HepG2 (cell line): ENCODE data around the gene UVSSA. TPM values are rescaled to one million over a fixed set of nuclear protein-coding genes. Genes with fewer than 3 reads are reported as not detected.

Experiments
- AGO1 ChIP-seq: fragments of 200-400 bp; formaldehyde crosslinking; IDR thresholded peaks from 2 replicates; pipeline ENCODE4 v1.6.1; 2017; ENCODE audit warnings: mild to moderate bottlenecking, low read depth, low read length, moderate library complexity; ENCODE audit not compliant: poor library complexity, severe bottlenecking
- GATAD1 ChIP-seq: IDR thresholded peaks from 2 replicates; pipeline ENCODE4 v1.6.1; 2016; ENCODE audit warnings: missing genetic modification reagents, missing compliant biosample characterization
- KAT7 ChIP-seq: IDR thresholded peaks from 2 replicates; pipeline ENCODE4 v1.6.1; 2018; ENCODE audit warnings: borderline replicate concordance, missing compliant biosample characterization
- MAZ ChIP-seq, 2 experiments: sonication (generic) in 1 of 2; formaldehyde crosslinking in 1 of 2; IDR thresholded peaks; 2 replicates each; pipeline versions ENCODE4 v1.5.0 to v1.6.1; 2012 to 2020; ENCODE audit warnings: low read depth in 2 of 2, mild to moderate bottlenecking in 2 of 2, borderline replicate concordance in 1 of 2, improper control_type of control experiment in 1 of 2, low read length in 1 of 2, missing genetic modification reagents in 1 of 2, moderate library complexity in 1 of 2
- MEIS1 ChIP-seq: sonication (generic); formaldehyde crosslinking; IDR thresholded peaks from 2 replicates; pipeline ENCODE4 v1.9.0; 2021; ENCODE audit warnings: mild to moderate bottlenecking, missing genetic modification reagents, moderate library complexity, borderline replicate concordance
- MIER2 ChIP-seq: IDR thresholded peaks from 2 replicates; pipeline ENCODE4 v1.6.1; 2016; ENCODE audit warnings: missing biosample characterization, missing genetic modification reagents
- NCOA1 ChIP-seq: sonication (generic); formaldehyde crosslinking; IDR thresholded peaks from 2 replicates; pipeline ENCODE4 v1.9.0; 2021; ENCODE audit warnings: missing genetic modification reagents
- RAD51 ChIP-seq: fragments of 450-650 bp; IDR thresholded peaks from 2 replicates; pipeline ENCODE4 v1.6.1; 2016; ENCODE audit warnings: borderline replicate concordance
- SRSF1 ChIP-seq: fragments of 200-400 bp; formaldehyde crosslinking; optimal IDR thresholded peaks from 2 replicates; pipeline ENCODE3; 2017; ENCODE audit warnings: mild to moderate bottlenecking, low read depth, low read length, moderate library complexity
- ZNF317 ChIP-seq: sonication (generic); formaldehyde crosslinking; IDR thresholded peaks from 2 replicates; pipeline ENCODE4 v1.5.0; 2020; ENCODE audit warnings: mild to moderate bottlenecking, missing genetic modification reagents
- ZNF607 ChIP-seq: sonication (generic); formaldehyde crosslinking; IDR thresholded peaks from 2 replicates; pipeline ENCODE4 v1.5.1; 2020; ENCODE audit warnings: missing genetic modification reagents, mild to moderate bottlenecking, borderline replicate concordance
- ZNF776 ChIP-seq: sonication (generic); formaldehyde crosslinking; IDR thresholded peaks from 2 replicates; pipeline ENCODE4 v1.4.0; 2020; ENCODE audit warnings: mild to moderate bottlenecking, missing genetic modification reagents
- ZNF792 ChIP-seq: IDR thresholded peaks from 2 replicates; pipeline ENCODE4 v1.6.1; 2016
- ZSCAN25 ChIP-seq: sonication (generic); formaldehyde crosslinking; IDR thresholded peaks from 2 replicates; pipeline ENCODE4 v1.8.0; 2022; ENCODE audit warnings: mild to moderate bottlenecking, missing genetic modification reagents
- polyA plus RNA-seq, 8 experiments: library from polyadenylated mRNA; depleted of rRNA in 3 of 8; stranded (reverse) in 7 of 8; unstranded in 1 of 8; fragments of >200 nt; fragmentation: Illumina TruSeq in 4 of 8; extraction: Trizol in 4 of 8; gene quantifications; 2 replicates each; pipeline versions ENCODE4 v1.2.1 to v1.2.3, GENCODE V29; 2011 to 2016; ENCODE audit warnings: low read depth in 4 of 8, missing spikeins in 1 of 8, mixed read lengths in 1 of 8; ENCODE audit not compliant: insufficient read depth in 1 of 8
- total RNA-seq, 5 experiments: library from RNA; depleted of rRNA; stranded (reverse); fragments of >200 nt; fragmentation: Illumina TruSeq; extraction: Trizol; gene quantifications; 2 replicates each; pipeline ENCODE4 v1.2.3, GENCODE V29; 2016; ENCODE audit warnings: low read depth in 1 of 5
- TF ChIP-seq, protein P1 (sequence below): sonication (generic); formaldehyde crosslinking; IDR thresholded peaks from 2 replicates; pipeline ENCODE4 v1.4.0; 2020; ENCODE audit warnings: mild to moderate bottlenecking, missing genetic modification reagents
- TF ChIP-seq, protein P2 (sequence below): IDR thresholded peaks from 2 replicates; pipeline ENCODE4 v1.6.1; 2016; ENCODE audit warnings: low read depth, missing genetic modification reagents, missing compliant biosample characterization
- TF ChIP-seq, protein P3 (sequence below): sonication (generic); formaldehyde crosslinking; IDR thresholded peaks from 2 replicates; pipeline ENCODE4 v1.8.0; 2022; ENCODE audit warnings: mild to moderate bottlenecking, missing genetic modification reagents; ENCODE audit not compliant: insufficient replicate concordance
- TF ChIP-seq, protein P4 (sequence below): sonication (generic); formaldehyde crosslinking; IDR thresholded peaks from 2 replicates; pipeline ENCODE4 v1.5.0; 2020; ENCODE audit warnings: mild to moderate bottlenecking, missing genetic modification reagents, moderate library complexity

UVSSA gene
- total and polyA plus RNA-seq, 2 of the 13 experiments (the other 11 are each of a cell fraction or from before 2014, with no cell fraction given): 4.6 to 8.4 TPM

DNA sequence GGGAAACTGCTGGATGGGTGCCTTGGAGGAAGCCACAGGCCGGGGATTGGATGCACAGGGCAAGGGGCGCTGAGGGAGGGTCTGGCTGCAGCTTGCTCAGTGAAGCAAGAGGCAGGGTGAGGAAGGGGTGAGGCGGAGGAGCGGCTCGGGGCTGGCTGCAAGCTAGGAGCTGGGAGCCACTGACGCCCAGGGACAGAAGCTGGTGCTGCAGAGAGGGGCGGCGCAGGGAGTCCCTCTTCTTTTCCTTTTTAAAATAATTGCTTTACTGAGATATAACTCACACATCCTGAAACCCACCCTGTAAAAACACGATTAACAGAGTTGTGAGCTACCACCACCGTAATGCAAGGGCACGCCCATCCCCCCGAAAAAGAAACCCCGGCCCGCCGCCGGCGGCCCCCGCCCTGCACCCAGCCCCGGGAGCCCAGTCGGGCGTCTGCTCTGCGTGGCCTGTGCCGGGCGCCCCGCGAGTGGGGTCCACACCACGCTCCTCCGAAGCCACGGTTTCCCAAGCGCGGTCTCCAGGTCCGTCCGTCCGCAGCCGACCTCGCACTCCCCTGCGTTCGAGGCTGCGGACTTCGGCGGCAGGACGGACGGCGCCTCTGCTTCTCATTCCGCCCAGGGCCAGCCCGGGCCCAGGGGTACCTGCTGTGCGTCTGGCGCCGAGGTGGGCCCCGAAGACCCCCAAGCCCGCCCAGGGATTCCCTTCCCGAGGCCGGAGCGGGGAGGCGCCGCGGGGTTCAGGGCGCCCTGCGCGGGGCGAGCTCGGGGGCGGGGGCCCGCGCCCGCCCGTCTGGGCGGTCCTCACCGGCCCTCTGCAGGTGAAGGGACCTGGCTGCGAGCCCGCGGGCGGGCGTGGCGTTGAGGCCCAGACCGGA, 866 bp upstream of the UVSSA start (continued):
- TF ChIP-seq, protein P1, sequence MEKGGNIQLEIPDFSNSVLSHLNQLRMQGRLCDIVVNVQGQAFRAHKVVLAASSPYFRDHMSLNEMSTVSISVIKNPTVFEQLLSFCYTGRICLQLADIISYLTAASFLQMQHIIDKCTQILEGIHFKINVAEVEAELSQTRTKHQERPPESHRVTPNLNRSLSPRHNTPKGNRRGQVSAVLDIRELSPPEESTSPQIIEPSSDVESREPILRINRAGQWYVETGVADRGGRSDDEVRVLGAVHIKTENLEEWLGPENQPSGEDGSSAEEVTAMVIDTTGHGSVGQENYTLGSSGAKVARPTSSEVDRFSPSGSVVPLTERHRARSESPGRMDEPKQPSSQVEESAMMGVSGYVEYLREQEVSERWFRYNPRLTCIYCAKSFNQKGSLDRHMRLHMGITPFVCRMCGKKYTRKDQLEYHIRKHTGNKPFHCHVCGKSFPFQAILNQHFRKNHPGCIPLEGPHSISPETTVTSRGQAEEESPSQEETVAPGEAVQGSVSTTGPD (CRISPR knock-in tag): no peak
- peak; percentile 38; the same call in 1 of the 2 replicates for TF ChIP-seq KAT7
- peak; percentile 15; the same call in 1 of the 2 replicates for TF ChIP-seq ZNF776 (CRISPR knock-in tag)
- TF ChIP-seq, protein P2, sequence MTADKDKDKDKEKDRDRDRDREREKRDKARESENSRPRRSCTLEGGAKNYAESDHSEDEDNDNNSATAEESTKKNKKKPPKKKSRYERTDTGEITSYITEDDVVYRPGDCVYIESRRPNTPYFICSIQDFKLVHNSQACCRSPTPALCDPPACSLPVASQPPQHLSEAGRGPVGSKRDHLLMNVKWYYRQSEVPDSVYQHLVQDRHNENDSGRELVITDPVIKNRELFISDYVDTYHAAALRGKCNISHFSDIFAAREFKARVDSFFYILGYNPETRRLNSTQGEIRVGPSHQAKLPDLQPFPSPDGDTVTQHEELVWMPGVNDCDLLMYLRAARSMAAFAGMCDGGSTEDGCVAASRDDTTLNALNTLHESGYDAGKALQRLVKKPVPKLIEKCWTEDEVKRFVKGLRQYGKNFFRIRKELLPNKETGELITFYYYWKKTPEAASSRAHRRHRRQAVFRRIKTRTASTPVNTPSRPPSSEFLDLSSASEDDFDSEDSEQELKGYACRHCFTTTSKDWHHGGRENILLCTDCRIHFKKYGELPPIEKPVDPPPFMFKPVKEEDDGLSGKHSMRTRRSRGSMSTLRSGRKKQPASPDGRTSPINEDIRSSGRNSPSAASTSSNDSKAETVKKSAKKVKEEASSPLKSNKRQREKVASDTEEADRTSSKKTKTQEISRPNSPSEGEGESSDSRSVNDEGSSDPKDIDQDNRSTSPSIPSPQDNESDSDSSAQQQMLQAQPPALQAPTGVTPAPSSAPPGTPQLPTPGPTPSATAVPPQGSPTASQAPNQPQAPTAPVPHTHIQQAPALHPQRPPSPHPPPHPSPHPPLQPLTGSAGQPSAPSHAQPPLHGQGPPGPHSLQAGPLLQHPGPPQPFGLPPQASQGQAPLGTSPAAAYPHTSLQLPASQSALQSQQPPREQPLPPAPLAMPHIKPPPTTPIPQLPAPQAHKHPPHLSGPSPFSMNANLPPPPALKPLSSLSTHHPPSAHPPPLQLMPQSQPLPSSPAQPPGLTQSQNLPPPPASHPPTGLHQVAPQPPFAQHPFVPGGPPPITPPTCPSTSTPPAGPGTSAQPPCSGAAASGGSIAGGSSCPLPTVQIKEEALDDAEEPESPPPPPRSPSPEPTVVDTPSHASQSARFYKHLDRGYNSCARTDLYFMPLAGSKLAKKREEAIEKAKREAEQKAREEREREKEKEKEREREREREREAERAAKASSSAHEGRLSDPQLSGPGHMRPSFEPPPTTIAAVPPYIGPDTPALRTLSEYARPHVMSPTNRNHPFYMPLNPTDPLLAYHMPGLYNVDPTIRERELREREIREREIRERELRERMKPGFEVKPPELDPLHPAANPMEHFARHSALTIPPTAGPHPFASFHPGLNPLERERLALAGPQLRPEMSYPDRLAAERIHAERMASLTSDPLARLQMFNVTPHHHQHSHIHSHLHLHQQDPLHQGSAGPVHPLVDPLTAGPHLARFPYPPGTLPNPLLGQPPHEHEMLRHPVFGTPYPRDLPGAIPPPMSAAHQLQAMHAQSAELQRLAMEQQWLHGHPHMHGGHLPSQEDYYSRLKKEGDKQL (CRISPR knock-in tag): no peak
- TF ChIP-seq SRSF1: peak; percentile 59
- TF ChIP-seq, protein P3, sequence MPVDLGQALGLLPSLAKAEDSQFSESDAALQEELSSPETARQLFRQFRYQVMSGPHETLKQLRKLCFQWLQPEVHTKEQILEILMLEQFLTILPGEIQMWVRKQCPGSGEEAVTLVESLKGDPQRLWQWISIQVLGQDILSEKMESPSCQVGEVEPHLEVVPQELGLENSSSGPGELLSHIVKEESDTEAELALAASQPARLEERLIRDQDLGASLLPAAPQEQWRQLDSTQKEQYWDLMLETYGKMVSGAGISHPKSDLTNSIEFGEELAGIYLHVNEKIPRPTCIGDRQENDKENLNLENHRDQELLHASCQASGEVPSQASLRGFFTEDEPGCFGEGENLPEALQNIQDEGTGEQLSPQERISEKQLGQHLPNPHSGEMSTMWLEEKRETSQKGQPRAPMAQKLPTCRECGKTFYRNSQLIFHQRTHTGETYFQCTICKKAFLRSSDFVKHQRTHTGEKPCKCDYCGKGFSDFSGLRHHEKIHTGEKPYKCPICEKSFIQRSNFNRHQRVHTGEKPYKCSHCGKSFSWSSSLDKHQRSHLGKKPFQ (CRISPR knock-in tag): no peak
- TF ChIP-seq GATAD1 (CRISPR knock-in tag): no peak
- TF ChIP-seq ZNF792 (CRISPR knock-in tag): 0 out of 2 replicates have a peak, but pooled peaks have one; percentile 11
- peak; percentile 99 for TF ChIP-seq ZSCAN25 (CRISPR knock-in tag)
- TF ChIP-seq NCOA1 (CRISPR knock-in tag): no peak
- TF ChIP-seq MAZ (IDR thresholded peaks at IDR 0.05; ENCODE audit: borderline replicate concordance, low read depth, low read length): no peak
- no peak for TF ChIP-seq MAZ (CRISPR knock-in tag; IDR thresholded peaks at IDR 0.05; ENCODE audit: low read depth)
- no peak for TF ChIP-seq ZNF317
- TF ChIP-seq AGO1: no peak
- no peak for TF ChIP-seq MIER2 (CRISPR knock-in tag)
- TF ChIP-seq MEIS1 (CRISPR knock-in tag): peak; percentile 43; the same call in 1 of the 2 replicates
- TF ChIP-seq, protein P4, sequence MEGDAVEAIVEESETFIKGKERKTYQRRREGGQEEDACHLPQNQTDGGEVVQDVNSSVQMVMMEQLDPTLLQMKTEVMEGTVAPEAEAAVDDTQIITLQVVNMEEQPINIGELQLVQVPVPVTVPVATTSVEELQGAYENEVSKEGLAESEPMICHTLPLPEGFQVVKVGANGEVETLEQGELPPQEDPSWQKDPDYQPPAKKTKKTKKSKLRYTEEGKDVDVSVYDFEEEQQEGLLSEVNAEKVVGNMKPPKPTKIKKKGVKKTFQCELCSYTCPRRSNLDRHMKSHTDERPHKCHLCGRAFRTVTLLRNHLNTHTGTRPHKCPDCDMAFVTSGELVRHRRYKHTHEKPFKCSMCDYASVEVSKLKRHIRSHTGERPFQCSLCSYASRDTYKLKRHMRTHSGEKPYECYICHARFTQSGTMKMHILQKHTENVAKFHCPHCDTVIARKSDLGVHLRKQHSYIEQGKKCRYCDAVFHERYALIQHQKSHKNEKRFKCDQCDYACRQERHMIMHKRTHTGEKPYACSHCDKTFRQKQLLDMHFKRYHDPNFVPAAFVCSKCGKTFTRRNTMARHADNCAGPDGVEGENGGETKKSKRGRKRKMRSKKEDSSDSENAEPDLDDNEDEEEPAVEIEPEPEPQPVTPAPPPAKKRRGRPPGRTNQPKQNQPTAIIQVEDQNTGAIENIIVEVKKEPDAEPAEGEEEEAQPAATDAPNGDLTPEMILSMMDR (CRISPR knock-in tag): peak; percentile 26; the same call in 1 of the 2 replicates
- TF ChIP-seq RAD51: no peak
- TF ChIP-seq ZNF607 (CRISPR knock-in tag): peak; percentile 4; the same call in 1 of the 2 replicates
